H1 (cell line): ENCODE results near the gene ZNF446. TPM values are rescaled to one million over a fixed set of nuclear protein-coding genes. Genes with fewer than 3 reads are reported as not detected.

Experiments used
- CHD7 ChIP-seq: fragments of 300-600 bp; sonication (generic); IDR thresholded peaks from 2 replicates; pipeline ENCODE4 v1.7.1; 2012; ENCODE audit warnings: low read length, moderate library complexity, mild to moderate bottlenecking, inconsistent platforms; ENCODE audit not compliant: insufficient replicate concordance
- GTF2F1 ChIP-seq: IDR thresholded peaks from 2 replicates; pipeline ENCODE4 v1.6.1; 2012; ENCODE audit warnings: low read depth, low read length, improper control_type of control experiment, borderline replicate concordance
- PHF8 ChIP-seq: fragments of 200-600 bp; sonication (generic); conservative IDR thresholded peaks from 2 replicates; pipeline ENCODE4 v1.7.1; 2012; ENCODE audit warnings: low read depth, mild to moderate bottlenecking, inconsistent platforms, low read length, moderate library complexity
- SP1 ChIP-seq: IDR thresholded peaks from 2 replicates; pipeline ENCODE4 v1.6.1; 2011; ENCODE audit warnings: low read depth, low read length
- SP4 ChIP-seq: IDR thresholded peaks from 2 replicates; pipeline ENCODE4 v1.6.1; 2012; ENCODE audit warnings: low read length, inconsistent platforms
- polyA plus RNA-seq, 7 experiments: library from polyadenylated mRNA; depleted of rRNA in 3 of 7; stranded (reverse) in 5 of 7; unstranded in 2 of 7; fragments of >200 nt in 5 of 7; fragments of 200-250 nt in 2 of 7; gene quantifications; 1 replicate in 5 of 7; 2 replicates in 1 of 7; 4 replicates in 1 of 7; pipeline versions ENCODE4 v1.2.1 to v1.2.3, GENCODE V29; 2011 to 2013; ENCODE audit warnings: missing spikeins in 2 of 7, mixed read lengths in 2 of 7
- total RNA-seq: library from RNA; stranded (reverse); fragmentation: NEBNext Ultra II Directional; extraction: Animal tissue kit (Norgen Biotek cat#: 25700); gene quantifications from 2 replicates; pipeline ENCODE4 v1.2.1, GENCODE V29; 2021

Gene ZNF446
- total and polyA plus RNA-seq, 2 of the 8 experiments (the other 6 are each of a cell fraction or from before 2014, with no cell fraction given), result 4.1 to 5.5 TPM

- TF ChIP-seq CHD7 (no peak), PHF8 (no peak), GTF2F1 (no peak), SP1 (no peak), SP4 (no peak)
Measured at GRCh38 chr19:58429745-58430144, 46.4 kb upstream of the ZNF446 start (continued).
